Measurements from ENCODE around the gene PLGRKT. TPM values are rescaled to one million over a fixed set of nuclear protein-coding genes. Genes with fewer than 3 reads are reported as not detected.
"Not testable (repeated sequence)": the region's sequence is repeated elsewhere in the genome, so short reads cannot be mapped to it uniquely, and the experiment has no call there.

Gene PLGRKT
- polyA plus RNA-seq, 3 donors: 4.6 to 19.7 (median 14.8) TPM

DNA sequence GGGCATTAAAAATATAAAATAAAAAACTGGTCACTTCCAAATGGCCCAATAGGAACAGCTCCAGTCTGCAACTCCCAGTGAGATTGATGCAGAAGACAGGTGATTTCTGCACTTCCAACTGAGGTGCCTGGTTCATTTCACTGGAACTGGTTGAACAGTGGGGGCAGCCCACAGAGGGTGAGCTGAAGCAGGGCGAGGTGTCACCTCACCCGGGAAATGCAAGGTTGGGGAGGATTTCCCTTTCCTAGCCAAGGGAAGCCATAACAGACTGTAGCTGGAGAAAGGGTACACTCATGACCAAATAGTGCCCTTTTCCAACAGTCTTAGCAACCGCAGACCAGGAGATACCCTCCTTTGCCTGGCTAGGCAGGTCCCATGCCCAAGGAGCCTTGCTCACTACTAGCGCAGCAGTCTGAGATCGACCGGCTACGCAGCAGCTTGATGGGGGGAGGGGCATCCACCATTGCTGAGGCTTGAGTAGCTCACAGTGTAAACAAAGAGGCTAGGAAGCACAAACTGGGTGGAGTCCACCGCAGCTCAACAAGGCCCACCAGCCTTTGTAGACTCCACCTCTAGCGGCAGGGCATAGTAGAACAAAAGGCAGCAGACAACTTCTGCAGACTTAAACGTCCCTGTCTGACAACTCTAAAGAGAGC lies 110.7 kb downstream of the PLGRKT start:
- Histone ChIP-seq H3K36me3 (replicated peaks in 1 of 2; ENCODE audit: control insufficient read depth in 1 of 2, insufficient read depth in 2 of 2, low read length in 2 of 2) (no peaks in the 10 kb centered on the region), H3K4me2 (replicated peaks; ENCODE audit: extremely low read depth, low read length, poor library complexity, severe bottlenecking) (no peak overlapping the region), H3K9ac (ENCODE audit: insufficient read depth, low read length, poor library complexity, severe bottlenecking) (no peak overlapping the region), H3K4me3 (replicated peaks in 1 of 3; ENCODE audit: low read depth in 2 of 3, low read length in 3 of 3) (no peak overlapping the region), H2AFZ (ENCODE audit: insufficient read depth, low read depth, low read length, poor library complexity, severe bottlenecking) (no peak overlapping the region), H3K4me1 (ENCODE audit: control insufficient read depth in 1 of 2, insufficient read depth in 2 of 2, low read length in 2 of 2) (no peaks in the 10 kb centered on the region), H4K20me1 (ENCODE audit: insufficient read depth, low read length) (no peaks in the 10 kb centered on the region), H3K27ac (ENCODE audit: low read depth in 1 of 2, low read length in 2 of 2) (no peak overlapping the region), H3K27me3 (ENCODE audit: control insufficient read depth in 2 of 2, insufficient read depth in 2 of 2, low read length in 2 of 2) (no peaks in the 10 kb centered on the region), H3K79me2 (ENCODE audit: insufficient read depth, low read length) (no peaks in the 10 kb centered on the region), H3K9me3 (replicated peaks in 1 of 2; ENCODE audit: control insufficient read depth in 1 of 2, insufficient read depth in 1 of 2, low read length in 2 of 2) (no peaks in the 10 kb centered on the region)
- no peak for DNase-seq
- H3K27me3 Mint-ChIP-seq (ENCODE audit: low read depth in 3 of 3): peaks cover 0 to 4% (median 0%) of the 10 kb centered on the region in 3 donors
- H3K4me1 Mint-ChIP-seq: peaks cover 2% of the 10 kb centered on the region
- no peak overlapping the region for H3K27ac Mint-ChIP-seq
- H3K9me3 Mint-ChIP-seq: peaks cover 0 to 13% (median 5%) of the 10 kb centered on the region in 7 donors
- intact Hi-C loops (cut with micrococcal nuclease): loop anchor here in 1 of 2 donors (10.0 kb wide), 1 partner anchor 48 kb away; no protein-coding TSS in a partner anchor
- H3K36me3 Mint-ChIP-seq: no peaks in the 10 kb centered on the region
- TF ChIP-seq, protein P1, sequence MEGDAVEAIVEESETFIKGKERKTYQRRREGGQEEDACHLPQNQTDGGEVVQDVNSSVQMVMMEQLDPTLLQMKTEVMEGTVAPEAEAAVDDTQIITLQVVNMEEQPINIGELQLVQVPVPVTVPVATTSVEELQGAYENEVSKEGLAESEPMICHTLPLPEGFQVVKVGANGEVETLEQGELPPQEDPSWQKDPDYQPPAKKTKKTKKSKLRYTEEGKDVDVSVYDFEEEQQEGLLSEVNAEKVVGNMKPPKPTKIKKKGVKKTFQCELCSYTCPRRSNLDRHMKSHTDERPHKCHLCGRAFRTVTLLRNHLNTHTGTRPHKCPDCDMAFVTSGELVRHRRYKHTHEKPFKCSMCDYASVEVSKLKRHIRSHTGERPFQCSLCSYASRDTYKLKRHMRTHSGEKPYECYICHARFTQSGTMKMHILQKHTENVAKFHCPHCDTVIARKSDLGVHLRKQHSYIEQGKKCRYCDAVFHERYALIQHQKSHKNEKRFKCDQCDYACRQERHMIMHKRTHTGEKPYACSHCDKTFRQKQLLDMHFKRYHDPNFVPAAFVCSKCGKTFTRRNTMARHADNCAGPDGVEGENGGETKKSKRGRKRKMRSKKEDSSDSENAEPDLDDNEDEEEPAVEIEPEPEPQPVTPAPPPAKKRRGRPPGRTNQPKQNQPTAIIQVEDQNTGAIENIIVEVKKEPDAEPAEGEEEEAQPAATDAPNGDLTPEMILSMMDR (IDR thresholded peaks at IDR 0.05): no peak
- H3K4me3 Mint-ChIP-seq: no peak overlapping the region
- 96% methylated on average over 10 of the region's 10 CpGs for WGBS (ENCODE audit: insufficient coverage)

DNA sequence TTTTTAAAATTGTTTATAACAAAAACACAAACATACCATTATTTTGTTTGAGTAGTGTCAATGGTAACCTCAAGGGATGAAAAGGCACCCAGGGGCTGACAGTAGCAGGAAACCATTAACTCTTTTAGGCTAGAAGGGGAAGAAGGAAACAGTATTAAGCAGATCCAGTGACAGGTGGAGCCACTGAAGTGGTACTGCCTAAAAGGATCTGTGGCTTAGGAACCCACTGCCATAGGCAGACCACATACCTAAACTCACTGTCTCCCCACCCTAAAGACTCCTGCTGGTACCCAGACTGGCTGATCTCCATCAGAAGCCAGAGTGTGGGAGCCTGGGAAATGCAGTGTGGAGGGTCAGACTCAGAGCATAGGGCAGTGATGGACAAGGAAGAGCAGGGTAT lies 111.5 kb downstream of the PLGRKT start:
- peaks cover 0 to 4% (median 3%) of the 10 kb centered on the region in 3 donors for H3K27me3 Mint-ChIP-seq (ENCODE audit: low read depth in 3 of 3)
- TF ChIP-seq, protein P1 (IDR thresholded peaks at IDR 0.05): no peak
- H3K4me1 Mint-ChIP-seq: peaks cover 11% of the 10 kb centered on the region
- Histone ChIP-seq H3K27ac (ENCODE audit: low read depth in 1 of 2, low read length in 2 of 2) (no peak overlapping the region), H3K79me2 (ENCODE audit: insufficient read depth, low read length) (no peaks in the 10 kb centered on the region), H3K4me2 (replicated peaks; ENCODE audit: extremely low read depth, low read length, poor library complexity, severe bottlenecking) (no peak overlapping the region), H3K9ac (ENCODE audit: insufficient read depth, low read length, poor library complexity, severe bottlenecking) (no peak overlapping the region), H4K20me1 (ENCODE audit: insufficient read depth, low read length) (no peaks in the 10 kb centered on the region), H3K4me3 (replicated peaks in 1 of 3; ENCODE audit: low read depth in 2 of 3, low read length in 3 of 3) (no peak overlapping the region), H2AFZ (ENCODE audit: insufficient read depth, low read depth, low read length, poor library complexity, severe bottlenecking) (no peak overlapping the region), H3K36me3 (replicated peaks in 1 of 2; ENCODE audit: control insufficient read depth in 1 of 2, insufficient read depth in 2 of 2, low read length in 2 of 2) (no peaks in the 10 kb centered on the region), H3K4me1 (ENCODE audit: control insufficient read depth in 1 of 2, insufficient read depth in 2 of 2, low read length in 2 of 2) (peaks cover 0 to 6% of the 10 kb centered on the region in 2 donors), H3K9me3 (replicated peaks in 1 of 2; ENCODE audit: control insufficient read depth in 1 of 2, insufficient read depth in 1 of 2, low read length in 2 of 2) (no peaks in the 10 kb centered on the region), H3K27me3 (ENCODE audit: control insufficient read depth in 2 of 2, insufficient read depth in 2 of 2, low read length in 2 of 2) (no peaks in the 10 kb centered on the region)
- H3K9me3 Mint-ChIP-seq: peaks cover 0 to 13% (median 5%) of the 10 kb centered on the region in 7 donors
- intact Hi-C loops (cut with micrococcal nuclease): loop anchor here in 1 of 2 donors (10.0 kb wide), 1 partner anchor 49 kb away; no protein-coding TSS in a partner anchor
- H3K4me3 Mint-ChIP-seq: no peak overlapping the region
- peak overlapping the region in 1 of 7 donors; percentile 54 for H3K27ac Mint-ChIP-seq
- H3K36me3 Mint-ChIP-seq: no peaks in the 10 kb centered on the region
- DNase-seq: no peak

DNA sequence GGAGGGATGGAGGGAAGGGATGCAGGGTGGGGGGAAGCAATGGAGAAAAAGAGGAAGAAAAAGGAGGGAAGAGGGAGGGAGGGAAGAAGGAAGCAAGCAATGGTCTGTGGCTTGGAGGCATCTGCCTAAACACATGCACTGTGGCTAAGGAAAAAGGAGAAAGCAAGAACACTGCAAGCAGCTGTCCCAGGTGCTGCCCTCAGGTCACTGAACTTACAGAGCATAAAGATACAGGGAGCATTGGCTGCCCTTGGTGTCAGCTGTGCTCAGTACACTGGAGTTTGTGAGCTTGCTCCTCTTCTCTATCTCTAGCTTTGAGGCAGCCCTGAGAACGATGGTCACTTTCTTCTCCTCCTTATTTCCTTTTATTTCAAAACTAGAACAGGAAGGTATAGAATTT lies 116.1 kb downstream of the PLGRKT start:
- H3K4me3 ChIP-seq (replicated peaks in 1 of 3; ENCODE audit: low read depth in 2 of 3, low read length in 3 of 3); H3K27ac ChIP-seq (ENCODE audit: low read depth in 1 of 2, low read length in 2 of 2); H3K36me3 ChIP-seq (replicated peaks in 1 of 2; ENCODE audit: control insufficient read depth in 1 of 2, insufficient read depth in 2 of 2, low read length in 2 of 2); H3K27me3 ChIP-seq (ENCODE audit: control insufficient read depth in 2 of 2, insufficient read depth in 2 of 2, low read length in 2 of 2); H2AFZ ChIP-seq (ENCODE audit: insufficient read depth, low read depth, low read length, poor library complexity, severe bottlenecking); H3K4me2 ChIP-seq (replicated peaks; ENCODE audit: extremely low read depth, low read length, poor library complexity, severe bottlenecking); H3K4me1 ChIP-seq (ENCODE audit: control insufficient read depth in 1 of 2, insufficient read depth in 2 of 2, low read length in 2 of 2); H3K9ac ChIP-seq (ENCODE audit: insufficient read depth, low read length, poor library complexity, severe bottlenecking); H3K9me3 Mint-ChIP-seq; H3K27me3 Mint-ChIP-seq (ENCODE audit: low read depth in 3 of 3); H3K9me3 ChIP-seq (replicated peaks in 1 of 2; ENCODE audit: control insufficient read depth in 1 of 2, insufficient read depth in 1 of 2, low read length in 2 of 2); H3K36me3 Mint-ChIP-seq; DNase-seq; H4K20me1 ChIP-seq (ENCODE audit: insufficient read depth, low read length); H3K79me2 ChIP-seq (ENCODE audit: insufficient read depth, low read length); H3K4me3 Mint-ChIP-seq: not testable (repeated sequence)
- Mint-ChIP-seq H3K4me1 (peaks cover 12% of the 10 kb centered on the region), H3K27ac (peak overlapping the region in 1 of 7 donors; percentile 82)
- intact Hi-C loops (cut with micrococcal nuclease): loop anchor here in 1 of 2 donors (10.0 kb wide), 1 partner anchor 53 kb away; no protein-coding TSS in a partner anchor
- no CpG with 5 or more reads among the region's 1 CpG for WGBS (ENCODE audit: insufficient coverage)
